ENCODE measurements around the gene ADAM12.

Gene ADAM12

DNA sequence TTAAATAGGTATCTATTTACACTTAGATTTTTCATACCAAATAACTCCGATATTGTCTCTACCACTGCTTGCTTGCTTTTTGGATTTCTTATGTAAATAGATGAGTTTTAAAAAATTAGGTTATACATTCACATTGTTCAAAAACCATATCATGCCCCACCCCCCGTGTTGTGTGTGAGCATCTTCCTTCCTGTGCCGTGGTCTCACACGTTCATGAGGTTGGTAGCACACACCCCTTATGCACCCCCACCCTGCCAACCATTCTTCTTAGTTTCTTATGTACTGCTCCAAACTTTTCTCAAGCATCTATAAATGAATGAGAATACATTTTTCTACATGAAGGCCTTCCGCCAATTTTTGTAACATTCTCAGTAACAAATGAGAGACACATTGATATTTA is 376.3 kb downstream of the ADAM12 start (continued):
- TF ChIP-seq, protein P1, sequence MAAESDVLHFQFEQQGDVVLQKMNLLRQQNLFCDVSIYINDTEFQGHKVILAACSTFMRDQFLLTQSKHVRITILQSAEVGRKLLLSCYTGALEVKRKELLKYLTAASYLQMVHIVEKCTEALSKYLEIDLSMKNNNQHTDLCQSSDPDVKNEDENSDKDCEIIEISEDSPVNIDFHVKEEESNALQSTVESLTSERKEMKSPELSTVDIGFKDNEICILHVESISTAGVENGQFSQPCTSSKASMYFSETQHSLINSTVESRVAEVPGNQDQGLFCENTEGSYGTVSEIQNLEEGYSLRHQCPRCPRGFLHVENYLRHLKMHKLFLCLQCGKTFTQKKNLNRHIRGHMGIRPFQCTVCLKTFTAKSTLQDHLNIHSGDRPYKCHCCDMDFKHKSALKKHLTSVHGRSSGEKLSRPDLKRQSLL (tag by site-specific recombination; IDR thresholded peaks at IDR 0.05) = no peak
- TF ChIP-seq ZNF335 (tag by site-specific recombination; conservative IDR thresholded peaks at IDR 0.05) (no peak), ZNF785 (tag by site-specific recombination; IDR thresholded peaks at IDR 0.05) (no peak), ZSCAN16 (tag by site-specific recombination; IDR thresholded peaks at IDR 0.05) (no peak), ZNF112 (tag by site-specific recombination; IDR thresholded peaks at IDR 0.05) (no peak)
- TF ChIP-seq, protein P2, sequence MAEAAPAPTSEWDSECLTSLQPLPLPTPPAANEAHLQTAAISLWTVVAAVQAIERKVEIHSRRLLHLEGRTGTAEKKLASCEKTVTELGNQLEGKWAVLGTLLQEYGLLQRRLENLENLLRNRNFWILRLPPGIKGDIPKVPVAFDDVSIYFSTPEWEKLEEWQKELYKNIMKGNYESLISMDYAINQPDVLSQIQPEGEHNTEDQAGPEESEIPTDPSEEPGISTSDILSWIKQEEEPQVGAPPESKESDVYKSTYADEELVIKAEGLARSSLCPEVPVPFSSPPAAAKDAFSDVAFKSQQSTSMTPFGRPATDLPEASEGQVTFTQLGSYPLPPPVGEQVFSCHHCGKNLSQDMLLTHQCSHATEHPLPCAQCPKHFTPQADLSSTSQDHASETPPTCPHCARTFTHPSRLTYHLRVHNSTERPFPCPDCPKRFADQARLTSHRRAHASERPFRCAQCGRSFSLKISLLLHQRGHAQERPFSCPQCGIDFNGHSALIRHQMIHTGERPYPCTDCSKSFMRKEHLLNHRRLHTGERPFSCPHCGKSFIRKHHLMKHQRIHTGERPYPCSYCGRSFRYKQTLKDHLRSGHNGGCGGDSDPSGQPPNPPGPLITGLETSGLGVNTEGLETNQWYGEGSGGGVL (tag by site-specific recombination; IDR thresholded peaks at IDR 0.05) = no peak
- TF ChIP-seq, protein P3, sequence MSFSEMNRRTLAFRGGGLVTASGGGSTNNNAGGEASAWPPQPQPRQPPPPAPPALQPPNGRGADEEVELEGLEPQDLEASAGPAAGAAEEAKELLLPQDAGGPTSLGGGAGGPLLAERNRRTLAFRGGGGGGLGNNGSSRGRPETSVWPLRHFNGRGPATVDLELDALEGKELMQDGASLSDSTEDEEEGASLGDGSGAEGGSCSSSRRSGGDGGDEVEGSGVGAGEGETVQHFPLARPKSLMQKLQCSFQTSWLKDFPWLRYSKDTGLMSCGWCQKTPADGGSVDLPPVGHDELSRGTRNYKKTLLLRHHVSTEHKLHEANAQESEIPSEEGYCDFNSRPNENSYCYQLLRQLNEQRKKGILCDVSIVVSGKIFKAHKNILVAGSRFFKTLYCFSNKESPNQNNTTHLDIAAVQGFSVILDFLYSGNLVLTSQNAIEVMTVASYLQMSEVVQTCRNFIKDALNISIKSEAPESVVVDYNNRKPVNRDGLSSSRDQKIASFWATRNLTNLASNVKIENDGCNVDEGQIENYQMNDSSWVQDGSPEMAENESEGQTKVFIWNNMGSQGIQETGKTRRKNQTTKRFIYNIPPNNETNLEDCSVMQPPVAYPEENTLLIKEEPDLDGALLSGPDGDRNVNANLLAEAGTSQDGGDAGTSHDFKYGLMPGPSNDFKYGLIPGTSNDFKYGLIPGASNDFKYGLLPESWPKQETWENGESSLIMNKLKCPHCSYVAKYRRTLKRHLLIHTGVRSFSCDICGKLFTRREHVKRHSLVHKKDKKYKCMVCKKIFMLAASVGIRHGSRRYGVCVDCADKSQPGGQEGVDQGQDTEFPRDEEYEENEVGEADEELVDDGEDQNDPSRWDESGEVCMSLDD (tag by site-specific recombination; IDR thresholded peaks at IDR 0.05) = no peak

DNA sequence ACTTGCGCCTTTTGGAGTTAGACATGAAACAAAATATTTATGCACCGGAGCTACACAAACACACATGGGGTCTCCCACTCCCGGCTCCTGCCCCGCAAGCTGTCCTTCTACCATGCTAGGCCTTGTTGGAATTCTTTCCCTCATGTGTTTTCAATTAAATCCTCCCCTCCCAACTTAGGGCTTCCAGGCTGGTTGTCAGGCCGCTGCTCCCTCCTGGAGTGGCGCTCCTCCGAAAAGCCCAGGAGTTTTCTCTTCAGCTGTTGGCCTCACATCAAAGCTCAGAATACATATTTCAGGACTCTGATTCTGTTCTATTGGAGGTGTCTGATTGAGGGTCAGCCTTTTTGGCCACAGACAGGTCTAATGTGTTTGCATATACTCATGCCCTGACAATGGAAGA is 378.6 kb downstream of the ADAM12 start:
- no peak for TF ChIP-seq ZNF10 (tag by site-specific recombination; IDR thresholded peaks at IDR 0.05)
- TF ChIP-seq ZNF2 (tag by site-specific recombination; IDR thresholded peaks at IDR 0.05) = no peak
- TF ChIP-seq, protein P4, sequence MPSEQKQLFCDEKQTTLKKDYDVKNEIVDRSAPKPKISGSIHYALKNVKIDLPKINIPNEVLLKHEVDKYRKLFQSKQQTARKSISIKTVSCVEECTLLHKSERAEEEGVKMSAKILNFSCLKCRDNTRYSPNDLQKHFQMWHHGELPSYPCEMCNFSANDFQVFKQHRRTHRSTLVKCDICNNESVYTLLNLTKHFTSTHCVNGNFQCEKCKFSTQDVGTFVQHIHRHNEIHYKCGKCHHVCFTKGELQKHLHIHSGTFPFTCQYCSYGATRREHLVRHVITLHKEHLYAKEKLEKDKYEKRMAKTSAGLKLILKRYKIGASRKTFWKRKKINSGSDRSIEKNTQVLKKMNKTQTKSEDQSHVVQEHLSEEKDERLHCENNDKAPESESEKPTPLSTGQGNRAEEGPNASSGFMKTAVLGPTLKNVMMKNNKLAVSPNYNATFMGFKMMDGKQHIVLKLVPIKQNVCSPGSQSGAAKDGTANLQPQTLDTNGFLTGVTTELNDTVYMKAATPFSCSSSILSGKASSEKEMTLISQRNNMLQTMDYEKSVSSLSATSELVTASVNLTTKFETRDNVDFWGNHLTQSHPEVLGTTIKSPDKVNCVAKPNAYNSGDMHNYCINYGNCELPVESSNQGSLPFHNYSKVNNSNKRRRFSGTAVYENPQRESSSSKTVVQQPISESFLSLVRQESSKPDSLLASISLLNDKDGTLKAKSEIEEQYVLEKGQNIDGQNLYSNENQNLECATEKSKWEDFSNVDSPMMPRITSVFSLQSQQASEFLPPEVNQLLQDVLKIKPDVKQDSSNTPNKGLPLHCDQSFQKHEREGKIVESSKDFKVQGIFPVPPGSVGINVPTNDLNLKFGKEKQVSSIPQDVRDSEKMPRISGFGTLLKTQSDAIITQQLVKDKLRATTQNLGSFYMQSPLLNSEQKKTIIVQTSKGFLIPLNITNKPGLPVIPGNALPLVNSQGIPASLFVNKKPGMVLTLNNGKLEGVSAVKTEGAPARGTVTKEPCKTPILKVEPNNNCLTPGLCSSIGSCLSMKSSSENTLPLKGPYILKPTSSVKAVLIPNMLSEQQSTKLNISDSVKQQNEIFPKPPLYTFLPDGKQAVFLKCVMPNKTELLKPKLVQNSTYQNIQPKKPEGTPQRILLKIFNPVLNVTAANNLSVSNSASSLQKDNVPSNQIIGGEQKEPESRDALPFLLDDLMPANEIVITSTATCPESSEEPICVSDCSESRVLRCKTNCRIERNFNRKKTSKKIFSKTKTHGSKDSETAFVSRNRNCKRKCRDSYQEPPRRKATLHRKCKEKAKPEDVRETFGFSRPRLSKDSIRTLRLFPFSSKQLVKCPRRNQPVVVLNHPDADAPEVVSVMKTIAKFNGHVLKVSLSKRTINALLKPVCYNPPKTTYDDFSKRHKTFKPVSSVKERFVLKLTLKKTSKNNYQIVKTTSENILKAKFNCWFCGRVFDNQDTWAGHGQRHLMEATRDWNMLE (tag by site-specific recombination; conservative IDR thresholded peaks at IDR 0.05; ENCODE audit: low read depth) = no peak
- TF ChIP-seq, protein P5, sequence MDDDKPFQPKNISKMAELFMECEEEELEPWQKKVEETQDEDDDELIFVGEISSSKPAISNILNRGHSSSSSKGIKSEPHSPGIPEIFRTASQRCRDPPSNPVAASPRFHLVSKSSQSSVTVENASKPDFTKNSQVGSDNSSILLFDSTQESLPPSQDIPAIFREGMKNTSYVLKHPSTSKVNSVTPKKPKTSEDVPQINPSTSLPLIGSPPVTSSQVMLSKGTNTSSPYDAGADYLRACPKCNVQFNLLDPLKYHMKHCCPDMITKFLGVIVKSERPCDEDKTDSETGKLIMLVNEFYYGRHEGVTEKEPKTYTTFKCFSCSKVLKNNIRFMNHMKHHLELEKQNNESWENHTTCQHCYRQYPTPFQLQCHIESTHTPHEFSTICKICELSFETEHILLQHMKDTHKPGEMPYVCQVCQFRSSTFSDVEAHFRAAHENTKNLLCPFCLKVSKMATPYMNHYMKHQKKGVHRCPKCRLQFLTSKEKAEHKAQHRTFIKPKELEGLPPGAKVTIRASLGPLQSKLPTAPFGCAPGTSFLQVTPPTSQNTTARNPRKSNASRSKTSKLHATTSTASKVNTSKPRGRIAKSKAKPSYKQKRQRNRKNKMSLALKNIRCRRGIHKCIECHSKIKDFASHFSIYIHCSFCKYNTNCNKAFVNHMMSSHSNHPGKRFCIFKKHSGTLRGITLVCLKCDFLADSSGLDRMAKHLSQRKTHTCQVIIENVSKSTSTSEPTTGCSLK (tag by site-specific recombination; IDR thresholded peaks at IDR 0.05) = no peak
- no peak for TF ChIP-seq ZFP69B (tag by site-specific recombination; IDR thresholded peaks at IDR 0.05)
- no peak for TF ChIP-seq ZNF274 (IDR thresholded peaks at IDR 0.05; ENCODE audit: low read length)
- TF ChIP-seq ZNF274 (tag by site-specific recombination; IDR thresholded peaks at IDR 0.05; ENCODE audit: borderline replicate concordance) = no peak
- no peak for TF ChIP-seq ZNF404 (tag by site-specific recombination; IDR thresholded peaks at IDR 0.05)
- no peak for TF ChIP-seq ZNF501 (tag by site-specific recombination; IDR thresholded peaks at IDR 0.05)
- TF ChIP-seq ZNF792 (tag by site-specific recombination; IDR thresholded peaks at IDR 0.05) = no peak
- TF ChIP-seq, protein P6, sequence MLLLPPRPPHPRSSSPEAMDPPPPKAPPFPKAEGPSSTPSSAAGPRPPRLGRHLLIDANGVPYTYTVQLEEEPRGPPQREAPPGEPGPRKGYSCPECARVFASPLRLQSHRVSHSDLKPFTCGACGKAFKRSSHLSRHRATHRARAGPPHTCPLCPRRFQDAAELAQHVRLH (tag by site-specific recombination; IDR thresholded peaks at IDR 0.05) = no peak
- TF ChIP-seq ZNF664 (tag by site-specific recombination; IDR thresholded peaks at IDR 0.05) = no peak
- TF ChIP-seq ZNF433 (tag by site-specific recombination; IDR thresholded peaks at IDR 0.05; ENCODE audit: low read depth) = no peak
- Histone ChIP-seq H3K4me3 (ENCODE audit: low read depth, low read length) (no peak overlapping the region), H3K36me3 (ENCODE audit: control insufficient read depth in 2 of 2, insufficient read depth in 1 of 2, low read length in 2 of 2) (no peaks in the 10 kb centered on the region), H3K4me1 (ENCODE audit: control insufficient read depth, insufficient read depth, low read length) (no peaks in the 10 kb centered on the region; the same call in 1 of the 2 replicates), H3K9me3 (ENCODE audit: control insufficient read depth, insufficient read depth, low read depth, low read length) (no peaks in the 10 kb centered on the region), H3K27ac (ENCODE audit: extremely low read depth, low read depth, low read length) (no peak overlapping the region)
- ChIA-PET POLR2A (no interaction called here), CTCF (interaction anchor here (0.7 kb wide), 1 partner anchor 412 kb away, joined by 3 read pairs; no protein-coding TSS in a partner anchor)
